ENCODE data around the gene SAA4. TPM values are rescaled to one million over a fixed set of nuclear protein-coding genes. Genes with fewer than 3 reads are reported as not detected.

The SAA4 gene
- total and polyA plus RNA-seq, 2 experiments from 2014 or later = not detected

DNA sequence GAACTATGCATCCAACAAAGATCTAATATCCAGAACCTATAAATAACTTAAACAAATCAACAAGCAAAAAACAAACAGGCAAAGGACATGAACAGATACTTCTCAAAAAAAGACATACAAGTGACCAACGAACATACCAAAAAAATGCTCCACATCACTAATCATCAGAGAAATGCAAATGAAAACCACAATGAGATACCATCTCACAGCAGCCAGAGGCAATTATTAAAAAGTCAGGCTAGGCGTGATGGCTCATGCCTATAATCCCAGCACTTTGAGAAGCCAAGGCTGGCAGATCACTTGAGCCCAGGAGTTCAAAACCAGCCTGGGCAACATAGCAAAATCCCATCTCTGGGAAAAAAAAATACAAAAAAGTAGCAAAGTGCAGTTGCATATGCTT, 10.7 kb downstream of the SAA4 start (continued):
- TF ChIP-seq, protein P1, sequence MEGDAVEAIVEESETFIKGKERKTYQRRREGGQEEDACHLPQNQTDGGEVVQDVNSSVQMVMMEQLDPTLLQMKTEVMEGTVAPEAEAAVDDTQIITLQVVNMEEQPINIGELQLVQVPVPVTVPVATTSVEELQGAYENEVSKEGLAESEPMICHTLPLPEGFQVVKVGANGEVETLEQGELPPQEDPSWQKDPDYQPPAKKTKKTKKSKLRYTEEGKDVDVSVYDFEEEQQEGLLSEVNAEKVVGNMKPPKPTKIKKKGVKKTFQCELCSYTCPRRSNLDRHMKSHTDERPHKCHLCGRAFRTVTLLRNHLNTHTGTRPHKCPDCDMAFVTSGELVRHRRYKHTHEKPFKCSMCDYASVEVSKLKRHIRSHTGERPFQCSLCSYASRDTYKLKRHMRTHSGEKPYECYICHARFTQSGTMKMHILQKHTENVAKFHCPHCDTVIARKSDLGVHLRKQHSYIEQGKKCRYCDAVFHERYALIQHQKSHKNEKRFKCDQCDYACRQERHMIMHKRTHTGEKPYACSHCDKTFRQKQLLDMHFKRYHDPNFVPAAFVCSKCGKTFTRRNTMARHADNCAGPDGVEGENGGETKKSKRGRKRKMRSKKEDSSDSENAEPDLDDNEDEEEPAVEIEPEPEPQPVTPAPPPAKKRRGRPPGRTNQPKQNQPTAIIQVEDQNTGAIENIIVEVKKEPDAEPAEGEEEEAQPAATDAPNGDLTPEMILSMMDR (conservative IDR thresholded peaks at IDR 0.05; ENCODE audit: low read depth in 2 of 2) = no peak

- no peak for ATAC-seq
- TF ChIP-seq EZH2phosphoT487 (IDR thresholded peaks at IDR 0.05; ENCODE audit: unreplicated experiment) (no peak), POLR2AphosphoS5 (IDR thresholded peaks at IDR 0.05; ENCODE audit: low read depth) (no peak), STAT1 (IDR thresholded peaks at IDR 0.05; ENCODE audit: unreplicated experiment) (no peak), ZNF331 (CRISPR knock-in tag; IDR thresholded peaks at IDR 0.05; ENCODE audit: low read depth) (no peak), CREB1 (CRISPR knock-in tag; IDR thresholded peaks at IDR 0.05; ENCODE audit: low read depth) (no peak), NANOG (IDR thresholded peaks at IDR 0.05; ENCODE audit: borderline replicate concordance) (no peak), EZH2 (IDR thresholded peaks at IDR 0.05; ENCODE audit: low read depth, unreplicated experiment) (no peak), ETS1 (IDR thresholded peaks at IDR 0.05) (no peak), JUNB (IDR thresholded peaks at IDR 0.05; ENCODE audit: unreplicated experiment) (no peak), ZNF114 (CRISPR knock-in tag; IDR thresholded peaks at IDR 0.05) (no peak)
- TF ChIP-seq, protein P2, sequence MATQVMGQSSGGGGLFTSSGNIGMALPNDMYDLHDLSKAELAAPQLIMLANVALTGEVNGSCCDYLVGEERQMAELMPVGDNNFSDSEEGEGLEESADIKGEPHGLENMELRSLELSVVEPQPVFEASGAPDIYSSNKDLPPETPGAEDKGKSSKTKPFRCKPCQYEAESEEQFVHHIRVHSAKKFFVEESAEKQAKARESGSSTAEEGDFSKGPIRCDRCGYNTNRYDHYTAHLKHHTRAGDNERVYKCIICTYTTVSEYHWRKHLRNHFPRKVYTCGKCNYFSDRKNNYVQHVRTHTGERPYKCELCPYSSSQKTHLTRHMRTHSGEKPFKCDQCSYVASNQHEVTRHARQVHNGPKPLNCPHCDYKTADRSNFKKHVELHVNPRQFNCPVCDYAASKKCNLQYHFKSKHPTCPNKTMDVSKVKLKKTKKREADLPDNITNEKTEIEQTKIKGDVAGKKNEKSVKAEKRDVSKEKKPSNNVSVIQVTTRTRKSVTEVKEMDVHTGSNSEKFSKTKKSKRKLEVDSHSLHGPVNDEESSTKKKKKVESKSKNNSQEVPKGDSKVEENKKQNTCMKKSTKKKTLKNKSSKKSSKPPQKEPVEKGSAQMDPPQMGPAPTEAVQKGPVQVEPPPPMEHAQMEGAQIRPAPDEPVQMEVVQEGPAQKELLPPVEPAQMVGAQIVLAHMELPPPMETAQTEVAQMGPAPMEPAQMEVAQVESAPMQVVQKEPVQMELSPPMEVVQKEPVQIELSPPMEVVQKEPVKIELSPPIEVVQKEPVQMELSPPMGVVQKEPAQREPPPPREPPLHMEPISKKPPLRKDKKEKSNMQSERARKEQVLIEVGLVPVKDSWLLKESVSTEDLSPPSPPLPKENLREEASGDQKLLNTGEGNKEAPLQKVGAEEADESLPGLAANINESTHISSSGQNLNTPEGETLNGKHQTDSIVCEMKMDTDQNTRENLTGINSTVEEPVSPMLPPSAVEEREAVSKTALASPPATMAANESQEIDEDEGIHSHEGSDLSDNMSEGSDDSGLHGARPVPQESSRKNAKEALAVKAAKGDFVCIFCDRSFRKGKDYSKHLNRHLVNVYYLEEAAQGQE (IDR thresholded peaks at IDR 0.05; ENCODE audit: unreplicated experiment) = no peak
- TF ChIP-seq, protein P1 (conservative IDR thresholded peaks at IDR 0.05; ENCODE audit: low read depth in 2 of 2) = no peak
Measured at GRCh38 chr11:18223591-18224387, 12.8 kb downstream of the SAA4 start.

More at GRCh38 chr11:18223591-18224387, 12.8 kb downstream of the SAA4 start:
- Histone ChIP-seq H3K27ac (ENCODE audit: low read depth) (no peak overlapping the region), H4K20me1 (replicated peaks; ENCODE audit: insufficient read depth) (no peaks in the 10 kb centered on the region), H3K4me3 (no peak overlapping the region), H3K4me2 (no peak overlapping the region), H2AFZ (no peak overlapping the region), H3K27me3 (ENCODE audit: insufficient read depth) (no peaks in the 10 kb centered on the region), H3K9me2 (ENCODE audit: insufficient read depth) (no peaks in the 10 kb centered on the region), H3F3A (replicated peaks; ENCODE audit: low read depth) (no peaks in the 10 kb centered on the region), H3K79me2 (replicated peaks; ENCODE audit: insufficient read depth) (no peaks in the 10 kb centered on the region), H3K36me3 (ENCODE audit: insufficient read depth) (no peaks in the 10 kb centered on the region), H3K4me1 (ENCODE audit: insufficient read depth) (no peaks in the 10 kb centered on the region)
- no peak for DNase-seq (ENCODE audit: low spot score)
- Mint-ChIP-seq H3K27me3 (ENCODE audit: insufficient read depth, low read depth, poor library complexity) (peaks cover 2% of the 10 kb centered on the region), H3K27ac (no peak overlapping the region), H3K4me3 (no peak overlapping the region), H3K9me3 (peaks cover 12% of the 10 kb centered on the region), H3K4me1 (no peaks in the 10 kb centered on the region; the same call in 2 of the 3 replicates), H3K36me3 (ENCODE audit: low read depth) (peaks cover 2% of the 10 kb centered on the region; the same call in 1 of the 3 replicates)

All from GM23338 (cell line).